HL-60 (cell line): ENCODE measurements around the gene KSR2.
"Not testable (repeated sequence)": the region's sequence is repeated elsewhere in the genome, so short reads cannot be mapped to it uniquely, and the experiment has no call there.

ENCODE experiments used
- GABPA ChIP-seq: IDR thresholded peaks from 2 replicates; pipeline ENCODE4 v1.6.1; 2012; ENCODE audit warnings: low read depth
- POLR2AphosphoS5 ChIP-seq: IDR thresholded peaks from 2 replicates; pipeline ENCODE4 v1.6.1; 2012; ENCODE audit warnings: low read depth
- SPI1 ChIP-seq: IDR thresholded peaks from 2 replicates; pipeline ENCODE4 v1.6.1; 2012; ENCODE audit warnings: low read depth, mild to moderate bottlenecking, borderline replicate concordance
- TF ChIP-seq, protein P1 (sequence below): IDR thresholded peaks from one replicate; pipeline ENCODE4 v1.5.1; 2011; ENCODE audit warnings: low read length, control low read depth, inconsistent platforms; ENCODE audit not compliant: insufficient read depth
- TF ChIP-seq, protein P2 (sequence below): IDR thresholded peaks from 2 replicates; pipeline ENCODE4 v1.6.1; 2012; ENCODE audit warnings: low read depth; ENCODE audit not compliant: insufficient replicate concordance

DNA sequence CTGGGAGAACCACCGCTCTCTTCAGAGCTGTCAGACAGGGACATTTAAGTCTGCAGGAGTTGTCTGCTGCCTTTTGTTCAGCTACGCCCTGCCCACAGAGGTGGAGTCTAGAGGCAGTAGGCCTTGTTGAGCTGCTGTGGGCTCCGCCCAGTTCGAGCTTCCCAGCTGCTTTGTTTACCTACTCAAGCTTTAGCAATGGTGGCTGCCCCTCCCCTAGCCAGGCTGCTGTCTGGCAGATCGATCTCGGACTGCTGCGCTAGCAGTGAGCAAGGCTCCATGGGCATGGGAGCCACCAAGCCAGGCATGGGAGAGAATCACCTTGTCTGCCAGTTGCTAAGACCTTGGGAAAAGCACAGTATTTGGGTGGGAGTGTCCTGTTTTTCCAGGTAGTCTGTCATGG lies 340.1 kb downstream of the KSR2 start:
- TF ChIP-seq, protein P1, sequence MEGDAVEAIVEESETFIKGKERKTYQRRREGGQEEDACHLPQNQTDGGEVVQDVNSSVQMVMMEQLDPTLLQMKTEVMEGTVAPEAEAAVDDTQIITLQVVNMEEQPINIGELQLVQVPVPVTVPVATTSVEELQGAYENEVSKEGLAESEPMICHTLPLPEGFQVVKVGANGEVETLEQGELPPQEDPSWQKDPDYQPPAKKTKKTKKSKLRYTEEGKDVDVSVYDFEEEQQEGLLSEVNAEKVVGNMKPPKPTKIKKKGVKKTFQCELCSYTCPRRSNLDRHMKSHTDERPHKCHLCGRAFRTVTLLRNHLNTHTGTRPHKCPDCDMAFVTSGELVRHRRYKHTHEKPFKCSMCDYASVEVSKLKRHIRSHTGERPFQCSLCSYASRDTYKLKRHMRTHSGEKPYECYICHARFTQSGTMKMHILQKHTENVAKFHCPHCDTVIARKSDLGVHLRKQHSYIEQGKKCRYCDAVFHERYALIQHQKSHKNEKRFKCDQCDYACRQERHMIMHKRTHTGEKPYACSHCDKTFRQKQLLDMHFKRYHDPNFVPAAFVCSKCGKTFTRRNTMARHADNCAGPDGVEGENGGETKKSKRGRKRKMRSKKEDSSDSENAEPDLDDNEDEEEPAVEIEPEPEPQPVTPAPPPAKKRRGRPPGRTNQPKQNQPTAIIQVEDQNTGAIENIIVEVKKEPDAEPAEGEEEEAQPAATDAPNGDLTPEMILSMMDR = not testable (repeated sequence)
- TF ChIP-seq POLR2AphosphoS5, SPI1, GABPA: not testable (repeated sequence)
- TF ChIP-seq, protein P2, sequence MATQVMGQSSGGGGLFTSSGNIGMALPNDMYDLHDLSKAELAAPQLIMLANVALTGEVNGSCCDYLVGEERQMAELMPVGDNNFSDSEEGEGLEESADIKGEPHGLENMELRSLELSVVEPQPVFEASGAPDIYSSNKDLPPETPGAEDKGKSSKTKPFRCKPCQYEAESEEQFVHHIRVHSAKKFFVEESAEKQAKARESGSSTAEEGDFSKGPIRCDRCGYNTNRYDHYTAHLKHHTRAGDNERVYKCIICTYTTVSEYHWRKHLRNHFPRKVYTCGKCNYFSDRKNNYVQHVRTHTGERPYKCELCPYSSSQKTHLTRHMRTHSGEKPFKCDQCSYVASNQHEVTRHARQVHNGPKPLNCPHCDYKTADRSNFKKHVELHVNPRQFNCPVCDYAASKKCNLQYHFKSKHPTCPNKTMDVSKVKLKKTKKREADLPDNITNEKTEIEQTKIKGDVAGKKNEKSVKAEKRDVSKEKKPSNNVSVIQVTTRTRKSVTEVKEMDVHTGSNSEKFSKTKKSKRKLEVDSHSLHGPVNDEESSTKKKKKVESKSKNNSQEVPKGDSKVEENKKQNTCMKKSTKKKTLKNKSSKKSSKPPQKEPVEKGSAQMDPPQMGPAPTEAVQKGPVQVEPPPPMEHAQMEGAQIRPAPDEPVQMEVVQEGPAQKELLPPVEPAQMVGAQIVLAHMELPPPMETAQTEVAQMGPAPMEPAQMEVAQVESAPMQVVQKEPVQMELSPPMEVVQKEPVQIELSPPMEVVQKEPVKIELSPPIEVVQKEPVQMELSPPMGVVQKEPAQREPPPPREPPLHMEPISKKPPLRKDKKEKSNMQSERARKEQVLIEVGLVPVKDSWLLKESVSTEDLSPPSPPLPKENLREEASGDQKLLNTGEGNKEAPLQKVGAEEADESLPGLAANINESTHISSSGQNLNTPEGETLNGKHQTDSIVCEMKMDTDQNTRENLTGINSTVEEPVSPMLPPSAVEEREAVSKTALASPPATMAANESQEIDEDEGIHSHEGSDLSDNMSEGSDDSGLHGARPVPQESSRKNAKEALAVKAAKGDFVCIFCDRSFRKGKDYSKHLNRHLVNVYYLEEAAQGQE = not testable (repeated sequence)
